GM21576 (cell line): ENCODE data around the gene MLXIP.
A peak's percentile ranks its signal among the peaks of the same experiment; 100 is the strongest.

Experiments
- ATAC-seq: cut with Tn5 transposase; IDR thresholded peaks from one replicate; pipeline ENCODE4 v1.9.1; 2021; ENCODE audit warnings: mild to moderate bottlenecking, moderate library complexity; ENCODE audit not compliant: unreplicated experiment

Gene MLXIP

DNA sequence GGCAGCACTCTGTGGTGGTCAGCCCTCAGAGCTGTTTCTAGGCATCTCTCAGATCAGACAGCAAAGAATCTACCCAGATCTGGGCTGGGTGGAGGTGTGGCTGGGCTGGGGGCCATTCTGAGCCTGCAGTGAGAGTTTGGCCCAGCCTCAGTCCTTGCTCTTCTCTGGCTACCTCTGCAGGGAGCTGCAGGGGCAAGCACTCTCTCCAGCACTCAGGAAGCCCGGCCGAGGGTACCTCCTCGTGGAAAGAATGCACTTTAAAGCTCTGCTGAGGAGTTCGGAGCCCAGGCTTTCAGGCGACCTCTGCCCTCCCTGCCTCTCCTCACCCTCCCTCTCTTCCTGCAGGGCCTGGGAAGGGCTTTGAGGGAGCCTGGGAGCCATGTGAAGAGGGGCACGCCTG, 64.3 kb downstream of the MLXIP start:
- no peak for ATAC-seq

GRCh38 chr12:122144885-122145284, 66.3 kb downstream of the MLXIP start:
- no peak for ATAC-seq

GRCh38 chr12:122145505-122146330, 67.2 kb downstream of the MLXIP start:
- no peak for ATAC-seq

GRCh38 chr12:122147514-122148290, 69.1 kb downstream of the MLXIP start:
- ATAC-seq, result no peak

DNA sequence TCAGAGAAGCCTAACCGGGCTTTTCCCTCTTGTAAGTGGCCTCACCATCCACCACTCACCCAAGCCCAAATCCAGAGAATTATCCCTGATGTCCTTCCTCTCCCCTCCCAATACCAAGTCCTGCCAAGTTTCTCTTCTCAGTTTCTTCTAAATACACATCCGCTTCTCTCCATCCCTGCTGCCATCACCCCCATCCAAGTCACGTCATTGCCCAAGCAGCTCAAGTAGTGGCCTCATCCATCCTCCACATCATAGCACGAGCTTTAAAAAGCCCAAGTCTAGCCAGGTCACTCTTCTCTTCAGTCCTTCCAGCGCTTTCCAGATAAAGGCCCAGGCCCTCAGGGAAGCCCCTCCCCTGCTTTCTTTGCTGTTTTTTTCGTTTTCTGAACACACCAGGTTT, 70.1 kb downstream of the MLXIP start:
- no peak for ATAC-seq

DNA sequence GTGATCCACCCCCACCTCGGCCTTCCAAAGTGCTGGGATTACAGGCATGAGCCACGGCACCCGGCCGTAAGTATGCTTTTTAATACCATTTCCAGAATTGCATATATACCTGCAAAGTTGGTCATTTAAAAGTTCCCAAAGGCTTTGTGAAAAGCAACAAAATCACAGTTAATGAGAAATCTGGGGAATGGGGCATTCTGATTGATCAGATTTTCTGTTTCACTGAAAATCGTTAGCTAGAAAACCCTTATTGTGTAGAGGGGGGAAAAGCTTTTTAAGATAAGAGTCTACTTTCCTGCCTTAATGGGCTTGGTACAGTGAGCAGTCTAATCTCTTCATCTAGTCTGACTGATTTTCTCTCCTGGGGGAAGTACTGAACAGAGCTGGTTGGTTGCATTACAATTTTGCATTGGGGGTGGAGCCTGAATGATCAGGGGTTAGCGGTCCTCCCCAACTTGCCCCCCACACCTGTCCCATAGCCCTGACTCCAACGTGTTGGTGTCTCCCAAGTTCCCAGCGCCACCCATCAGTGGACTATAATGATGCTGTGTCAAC, 71.6 kb downstream of the MLXIP start:
- ATAC-seq, result no peak

GRCh38 chr12:122152754-122153153, 74.2 kb downstream of the MLXIP start:
- no peak for ATAC-seq

DNA sequence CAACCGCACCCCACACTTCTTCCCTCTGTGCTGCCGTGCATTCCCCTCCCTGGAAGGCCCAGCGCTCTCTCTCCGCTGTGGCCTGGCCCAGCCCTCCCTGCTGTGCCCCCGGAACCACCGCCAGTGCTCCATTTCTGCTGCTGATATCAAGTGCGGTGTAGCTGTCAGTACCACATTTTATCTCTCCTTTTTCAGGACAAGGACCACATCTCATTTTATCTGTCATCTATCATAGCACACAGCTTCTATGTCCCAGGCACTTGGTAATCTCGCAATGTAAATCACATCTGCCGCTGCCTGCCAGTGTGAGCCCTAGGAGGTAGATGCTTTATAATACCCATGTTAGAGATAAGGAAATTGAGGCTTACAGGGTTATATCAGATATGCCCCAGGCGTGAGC, 77.1 kb downstream of the MLXIP start:
- no peak for ATAC-seq

DNA sequence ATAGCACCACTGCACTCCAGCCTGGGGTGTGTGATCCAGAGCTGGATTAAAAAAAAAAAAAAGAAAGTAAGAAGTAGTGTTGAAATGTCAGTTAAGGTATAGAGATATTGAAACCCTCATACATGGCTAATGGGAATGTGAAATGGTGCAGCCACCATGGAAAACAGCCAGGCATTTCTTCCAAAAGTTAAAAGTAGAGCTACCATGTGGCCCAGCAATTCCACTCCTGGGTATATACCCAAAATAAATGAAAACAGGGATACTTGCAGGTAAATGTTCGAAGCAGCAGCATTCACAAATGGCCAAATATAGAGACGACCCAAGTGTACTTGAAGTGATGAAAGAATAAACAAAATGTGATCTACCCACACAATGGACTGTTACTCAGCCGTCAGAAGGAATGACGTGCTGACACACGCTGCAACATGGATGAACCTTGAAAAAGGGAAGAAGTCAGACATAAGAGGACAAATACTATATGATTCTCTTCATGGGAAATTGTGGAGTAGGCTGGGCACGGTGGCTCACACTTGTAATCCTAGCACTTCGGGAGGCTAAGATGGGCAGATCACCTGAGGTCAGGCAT, 80.2 kb downstream of the MLXIP start:
- ATAC-seq, result no peak

GRCh38 chr12:122159882-122160281, 81.3 kb downstream of the MLXIP start:
- ATAC-seq, result no peak

GRCh38 chr12:122160761-122161160, 82.2 kb downstream of the MLXIP start:
- no peak for ATAC-seq

- no peak for ATAC-seq
Measured at GRCh38 chr12:122161682-122162081, 83.1 kb downstream of the MLXIP start.

DNA sequence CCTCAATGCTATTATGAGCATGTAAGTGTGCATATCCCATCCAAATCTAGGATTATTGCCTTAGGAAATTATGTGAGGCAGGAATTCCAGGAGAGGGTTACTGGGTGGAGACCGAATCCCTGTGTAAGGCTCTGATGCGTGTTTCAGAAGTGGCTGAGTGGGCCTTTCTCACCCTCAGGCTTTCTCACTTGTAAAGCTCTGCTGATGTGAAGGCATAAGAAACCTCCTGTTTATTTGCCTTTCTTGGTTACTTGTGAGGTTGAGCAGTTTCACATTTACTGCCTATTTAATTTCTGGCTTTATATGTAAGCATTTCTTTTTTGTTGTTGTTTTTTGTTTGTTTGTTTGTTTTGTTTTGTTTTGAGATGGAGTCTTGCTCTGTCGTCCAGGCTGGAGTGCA, 84.4 kb downstream of the MLXIP start:
- ATAC-seq, result no peak

DNA sequence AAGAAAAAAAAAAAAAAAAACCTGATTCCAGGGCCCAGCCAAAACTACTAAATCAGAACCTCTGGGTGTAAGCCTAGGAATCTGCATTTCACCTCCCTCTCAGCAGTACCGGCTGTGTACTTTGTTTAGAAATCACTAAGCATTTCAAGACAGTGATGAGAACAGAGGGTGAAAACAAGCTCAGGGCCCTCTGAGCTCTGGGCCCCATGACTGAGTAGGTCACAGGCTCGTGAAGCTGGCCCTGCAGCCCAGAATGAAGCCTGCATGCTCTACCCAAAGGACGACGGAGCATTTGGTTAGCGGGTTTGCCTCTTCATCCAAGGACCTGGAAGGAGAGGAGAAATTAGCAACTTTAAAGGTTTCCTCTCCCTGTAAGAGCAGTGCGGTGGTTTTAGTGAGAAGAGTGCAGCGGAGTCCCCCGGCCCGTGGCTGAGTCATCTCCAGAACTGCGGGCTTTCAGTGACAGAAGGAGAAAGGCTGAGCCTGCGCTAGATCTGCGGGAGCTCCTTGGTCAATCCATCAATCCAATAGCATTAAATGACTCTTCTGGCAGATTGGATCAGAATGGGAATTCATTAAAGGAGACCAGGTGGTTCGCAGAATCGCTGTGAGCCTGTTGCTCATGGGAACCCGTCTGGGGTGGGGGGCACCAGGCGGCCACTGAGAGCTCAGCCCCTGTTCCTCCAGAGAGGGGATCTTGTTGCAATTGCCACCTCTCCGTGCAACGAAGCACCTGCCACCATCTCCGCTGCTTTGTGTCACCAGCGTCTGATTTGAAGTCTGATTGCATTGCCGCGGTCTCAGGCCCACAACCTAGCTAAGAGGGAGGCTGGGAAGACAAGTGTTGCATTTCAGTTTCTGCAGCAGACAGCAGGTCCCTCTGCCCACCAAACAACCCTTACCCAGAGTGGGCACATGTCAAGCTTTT, 88.1 kb downstream of the MLXIP start:
- peak; percentile 72 for ATAC-seq

GRCh38 chr12:122167356-122167925, 88.9 kb downstream of the MLXIP start:
- ATAC-seq, result no peak

- ATAC-seq, result no peak
Measured at GRCh38 chr12:122168492-122168891, 89.9 kb downstream of the MLXIP start.

DNA sequence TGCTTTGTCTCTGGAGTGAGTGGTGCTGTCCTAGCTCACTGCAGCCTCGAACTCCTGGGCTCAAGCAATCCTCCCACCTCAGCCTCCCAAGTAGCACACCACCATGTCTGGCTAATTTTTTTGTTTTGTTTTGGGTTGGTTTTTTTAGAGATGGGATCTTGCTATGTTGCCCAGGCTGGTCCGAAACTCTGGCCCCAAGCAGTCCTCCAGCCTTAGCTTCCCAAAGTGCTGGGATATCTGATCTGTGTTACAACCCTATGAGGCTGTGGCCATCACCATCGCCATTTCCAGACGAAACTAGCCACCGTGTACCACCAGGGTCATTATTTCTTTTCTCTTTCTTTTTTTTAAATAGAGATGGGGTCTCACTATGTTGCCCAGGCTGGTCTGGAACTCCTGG, 92.8 kb downstream of the MLXIP start:
- no peak for ATAC-seq

DNA sequence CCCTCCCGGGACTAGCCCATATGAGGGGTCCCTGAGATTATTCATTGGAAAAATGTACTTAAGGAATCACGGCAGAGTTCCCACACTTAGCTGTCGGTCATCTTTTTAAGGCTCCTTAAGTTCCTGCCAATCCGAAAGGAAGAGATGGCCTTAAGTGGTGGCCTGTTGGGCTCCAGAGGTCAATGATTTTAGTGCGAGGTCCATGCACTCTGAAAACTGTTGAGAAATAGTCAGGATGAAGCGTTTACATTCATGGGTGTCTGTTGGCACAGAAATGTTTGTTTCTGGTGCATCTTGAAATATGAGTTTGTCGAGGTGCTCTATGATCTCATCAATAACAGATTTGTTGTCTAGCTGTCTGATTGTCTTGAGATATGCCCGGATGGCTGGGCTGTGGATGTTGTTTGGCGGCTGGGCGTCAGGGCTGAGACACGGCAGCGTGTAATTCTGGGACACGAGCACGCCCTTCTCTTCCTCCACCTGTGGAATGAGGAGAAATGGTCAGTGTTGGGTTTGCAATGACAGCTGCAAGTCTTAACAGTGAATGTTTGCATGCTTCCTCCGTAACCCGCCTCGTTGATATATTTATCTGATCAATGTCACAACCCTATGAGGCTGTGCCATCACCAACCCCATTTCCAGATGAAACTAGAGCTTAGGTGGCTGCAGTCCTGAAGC, 93.8 kb downstream of the MLXIP start:
- ATAC-seq, result no peak

GRCh38 chr12:122174155-122174845, 95.7 kb downstream of the MLXIP start, which contains the start of gene IL31:
IL31 (minus strand) TSS chr12:122174221; CDS start chr12:122174172, 49 bp downstream.
- no peak for ATAC-seq
